Spleen (tissue), 7 donors: Measurements from ENCODE around the gene FARP1.

Source experiments
- POLR2A ChIP-seq, 3 donors: fragments of 450-650 bp; IDR thresholded peaks; one replicate each; pipeline ENCODE4 v1.5.1; 2017; ENCODE audit warnings: antibody characterized with exemption in 3 of 3, mild to moderate bottlenecking in 1 of 3
- POLR2AphosphoS5 ChIP-seq, 3 donors: sonication (generic); formaldehyde crosslinking; IDR thresholded peaks; one replicate each; pipeline ENCODE4 v1.5.1; 2017; ENCODE audit warnings: antibody characterized with exemption in 3 of 3
- TF ChIP-seq, protein P1 (sequence below), 11 experiments: fragments of 200-600 bp in 7 of 11; fragments of 450-650 bp in 4 of 11; sonication (generic) in 4 of 11; IDR thresholded peaks in 8 of 11; conservative IDR thresholded peaks in 3 of 11; 1 replicate in 7 of 11; 2 replicates in 4 of 11; pipeline versions ENCODE4 v1.4.0 to v1.8.0; 2016 to 2021; ENCODE audit warnings: antibody characterized with exemption in 11 of 11, inconsistent platforms in 4 of 11, mild to moderate bottlenecking in 1 of 11
- donor health status: DM: no; HTN: no; CAD: no; lungs with moderate emphysema.
- donor health status: DM: no; HTN: no; CAD: no.
- donor health status: DM: no; HTN: no; CAD: no.

DNA sequence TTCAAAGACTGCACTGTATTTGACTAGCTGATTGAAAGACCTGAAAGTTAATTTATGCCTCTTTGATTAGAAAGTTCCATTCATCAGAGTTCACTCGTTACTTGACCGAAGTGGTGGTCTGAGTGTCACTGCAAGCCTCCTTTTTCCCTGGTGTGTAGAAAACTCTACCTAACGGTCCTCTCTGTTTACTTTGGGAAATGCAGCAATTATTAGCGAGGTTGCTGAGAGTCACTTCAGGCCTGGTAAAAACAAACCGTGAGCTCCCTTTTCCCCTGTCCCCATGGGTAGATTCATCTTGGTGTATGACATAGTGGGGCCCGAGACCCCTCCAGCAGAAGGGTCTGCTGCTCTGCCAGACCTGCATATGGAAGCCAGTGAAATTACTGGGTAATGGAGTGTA, 161.0 kb downstream of the FARP1 start:
- TF ChIP-seq, protein P1, sequence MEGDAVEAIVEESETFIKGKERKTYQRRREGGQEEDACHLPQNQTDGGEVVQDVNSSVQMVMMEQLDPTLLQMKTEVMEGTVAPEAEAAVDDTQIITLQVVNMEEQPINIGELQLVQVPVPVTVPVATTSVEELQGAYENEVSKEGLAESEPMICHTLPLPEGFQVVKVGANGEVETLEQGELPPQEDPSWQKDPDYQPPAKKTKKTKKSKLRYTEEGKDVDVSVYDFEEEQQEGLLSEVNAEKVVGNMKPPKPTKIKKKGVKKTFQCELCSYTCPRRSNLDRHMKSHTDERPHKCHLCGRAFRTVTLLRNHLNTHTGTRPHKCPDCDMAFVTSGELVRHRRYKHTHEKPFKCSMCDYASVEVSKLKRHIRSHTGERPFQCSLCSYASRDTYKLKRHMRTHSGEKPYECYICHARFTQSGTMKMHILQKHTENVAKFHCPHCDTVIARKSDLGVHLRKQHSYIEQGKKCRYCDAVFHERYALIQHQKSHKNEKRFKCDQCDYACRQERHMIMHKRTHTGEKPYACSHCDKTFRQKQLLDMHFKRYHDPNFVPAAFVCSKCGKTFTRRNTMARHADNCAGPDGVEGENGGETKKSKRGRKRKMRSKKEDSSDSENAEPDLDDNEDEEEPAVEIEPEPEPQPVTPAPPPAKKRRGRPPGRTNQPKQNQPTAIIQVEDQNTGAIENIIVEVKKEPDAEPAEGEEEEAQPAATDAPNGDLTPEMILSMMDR (IDR thresholded peaks at IDR 0.05 in 8 of 11, conservative IDR thresholded peaks at IDR 0.05 in 3 of 11), result no peak
- TF ChIP-seq POLR2A (IDR thresholded peaks at IDR 0.05) (no peak), POLR2AphosphoS5 (IDR thresholded peaks at IDR 0.05) (no peak)
